DMS153 (cell line): ENCODE data around the gene VPS50.
"Not testable (repeated sequence)": the region's sequence is repeated elsewhere in the genome, so short reads cannot be mapped to it uniquely, and the experiment has no call there.

Source experiments
- DNase-seq: peaks from one replicate; lab custom pipeline; 2025; lab: John Stamatoyannopoulos, UW

The VPS50 gene

DNA sequence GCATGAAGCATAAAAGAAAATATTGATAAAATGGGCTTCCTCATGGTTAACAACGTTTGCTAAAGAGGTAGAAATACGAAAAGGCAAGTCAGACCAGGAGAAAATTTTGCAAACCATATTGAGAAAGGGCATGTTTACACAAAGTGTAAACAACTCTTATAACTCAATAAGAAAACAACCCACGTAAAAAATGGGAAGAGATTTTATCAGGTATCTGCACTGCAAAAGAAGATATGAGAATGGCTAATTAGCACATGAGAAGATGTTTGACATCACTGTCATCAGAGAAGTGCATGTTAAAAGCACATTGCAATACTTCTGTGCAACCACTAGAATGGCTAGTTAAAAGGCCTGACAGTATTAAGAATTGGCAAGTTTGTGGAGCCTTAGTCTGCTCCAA is 99.5 kb downstream of the VPS50 start:
- no peak for DNase-seq

DNA sequence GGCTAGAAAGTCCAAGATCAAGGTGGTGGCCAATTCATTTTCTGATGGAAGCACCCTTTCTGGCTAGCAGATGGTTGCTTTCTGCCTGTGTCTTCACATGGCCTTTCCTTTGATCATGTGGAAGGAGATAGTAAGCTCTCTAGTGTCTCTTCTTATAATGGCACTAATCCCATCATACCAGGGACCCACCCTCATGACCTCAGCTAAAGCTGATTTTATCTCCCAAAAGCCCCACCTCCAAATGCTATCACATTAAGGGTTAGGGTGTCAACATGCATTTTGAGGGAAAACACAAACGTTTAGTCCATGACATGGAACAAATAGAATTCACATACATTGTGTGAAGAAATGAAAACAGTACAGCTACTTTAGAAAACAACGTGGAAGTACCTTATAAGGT is 100.0 kb downstream of the VPS50 start:
- no peak for DNase-seq

DNA sequence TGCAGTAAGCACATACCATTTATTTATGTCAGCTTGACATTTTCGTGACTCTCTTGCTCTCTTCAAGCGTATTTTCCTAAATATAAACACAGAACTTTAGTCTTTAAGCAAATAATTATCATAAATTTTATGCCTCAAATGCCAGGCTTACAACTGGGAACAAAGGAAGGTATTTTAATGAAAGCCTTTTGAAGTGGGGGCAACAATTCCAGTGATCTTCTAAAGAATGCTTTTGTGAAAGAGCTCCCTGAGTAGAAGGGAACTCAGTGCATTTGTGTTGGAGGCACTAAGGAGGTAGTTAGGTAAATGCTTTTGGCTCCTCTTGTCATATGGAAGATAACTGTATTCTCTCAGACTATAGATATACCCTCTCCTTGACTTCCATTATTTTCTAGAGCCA is 104.9 kb downstream of the VPS50 start:
- no peak for DNase-seq

DNA sequence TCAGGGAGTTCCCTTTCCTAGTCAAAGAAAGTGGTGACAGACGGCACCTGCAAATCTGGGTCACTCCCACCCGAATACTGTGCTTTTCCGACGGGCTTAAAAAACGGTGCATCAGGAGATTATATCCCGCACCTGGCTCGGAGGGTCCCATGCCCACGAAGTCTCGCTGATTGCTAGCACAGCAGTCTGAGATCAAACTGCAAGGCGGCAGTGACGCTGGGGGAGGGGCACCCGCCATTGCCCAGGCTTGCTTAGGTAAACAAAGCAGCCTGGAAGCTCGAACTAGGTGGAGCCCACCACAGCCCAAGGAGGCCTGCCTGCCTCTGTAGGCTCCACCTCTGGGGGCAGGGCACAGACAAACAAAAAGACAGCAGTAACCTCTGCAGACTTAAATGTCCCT is 110.0 kb downstream of the VPS50 start:
- not testable (repeated sequence) for DNase-seq

DNA sequence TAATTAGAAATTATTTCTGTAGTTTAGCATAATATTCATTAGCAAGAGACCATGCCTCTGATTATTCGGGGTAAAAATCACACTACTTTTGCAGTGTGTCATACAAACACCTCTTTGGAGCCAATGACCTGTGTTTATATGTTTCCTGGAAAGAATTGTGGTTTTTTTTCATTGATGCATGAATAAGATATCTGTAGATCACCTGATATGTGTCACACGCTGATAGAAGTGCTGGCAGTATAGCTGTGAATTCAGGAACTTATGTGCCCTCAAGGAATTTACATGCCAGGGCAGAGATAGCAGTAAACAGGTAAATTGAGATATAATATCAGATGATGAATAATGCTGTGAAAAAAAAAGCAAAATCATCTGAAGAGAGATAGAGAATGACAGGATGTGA is 118.2 kb downstream of the VPS50 start:
- no peak for DNase-seq

DNA sequence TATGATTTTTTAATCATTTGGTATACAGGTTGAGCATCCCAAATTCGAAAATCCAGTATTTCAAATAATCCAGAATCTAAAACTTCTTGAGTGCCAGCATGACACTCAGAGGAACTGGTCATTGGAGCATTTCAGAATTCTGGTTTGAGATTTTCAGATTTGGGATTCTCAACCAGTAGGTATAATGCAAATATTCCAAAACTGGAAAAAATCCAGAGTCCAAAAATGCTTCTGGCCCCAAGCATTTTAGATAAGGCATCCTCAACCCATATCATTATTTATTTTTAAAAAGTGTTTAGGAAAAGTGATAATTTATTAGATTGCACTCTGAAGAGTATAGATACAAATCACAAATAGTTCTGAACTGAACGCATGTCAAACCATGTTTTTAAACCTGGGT is 120.7 kb downstream of the VPS50 start:
- DNase-seq = no peak

DNA sequence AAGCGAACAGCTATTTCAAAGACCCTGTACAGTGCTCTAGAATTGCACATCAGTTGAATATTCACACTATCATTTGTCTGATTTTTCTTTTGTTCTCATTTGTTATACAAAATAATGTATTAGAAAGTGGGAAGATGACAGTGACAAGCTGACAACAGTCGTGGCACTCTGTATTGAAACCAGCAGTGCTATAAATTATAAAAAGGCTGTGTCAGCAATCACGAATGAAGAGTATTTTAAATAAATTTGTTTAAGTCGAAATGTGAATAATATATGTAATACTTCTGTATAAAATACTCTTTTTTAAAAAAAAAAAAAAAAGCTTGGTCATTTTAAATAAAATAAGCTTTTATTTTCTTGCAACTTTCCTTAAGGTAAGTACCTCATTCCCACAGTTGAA is 122.6 kb downstream of the VPS50 start:
- DNase-seq = no peak

DNA sequence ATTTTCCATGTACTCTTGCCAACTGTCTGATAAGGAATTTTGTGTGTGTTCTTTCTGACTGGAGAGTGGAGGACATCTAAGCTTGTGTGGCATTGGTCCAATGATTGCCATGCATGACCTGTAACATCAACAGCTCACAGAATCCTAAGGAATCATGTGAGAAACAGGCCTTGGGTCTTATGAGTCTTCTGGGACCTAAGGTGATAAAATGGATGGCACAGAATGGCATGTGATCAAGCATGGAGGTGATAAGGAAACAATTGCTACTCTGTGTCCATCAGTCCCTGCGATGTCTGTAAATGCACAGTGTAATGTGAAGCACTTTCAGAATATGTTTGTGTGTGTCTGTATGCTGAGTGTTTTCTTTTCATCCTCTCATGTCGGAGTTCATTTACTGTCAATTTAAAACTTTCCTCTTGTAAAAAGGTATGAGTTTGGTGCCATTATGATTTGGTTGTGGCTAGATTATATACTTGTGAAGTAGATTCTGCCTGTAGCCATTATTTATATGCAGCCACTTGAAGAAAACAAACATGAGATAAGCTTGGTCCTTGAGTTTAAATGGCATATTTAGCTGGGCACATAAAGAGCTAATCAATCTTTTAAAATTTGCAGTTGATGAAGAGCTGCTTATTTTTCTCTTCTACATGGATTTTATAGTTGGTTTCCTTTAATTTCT is 127.5 kb downstream of the VPS50 start:
- peak; percentile 59 for DNase-seq

DNA sequence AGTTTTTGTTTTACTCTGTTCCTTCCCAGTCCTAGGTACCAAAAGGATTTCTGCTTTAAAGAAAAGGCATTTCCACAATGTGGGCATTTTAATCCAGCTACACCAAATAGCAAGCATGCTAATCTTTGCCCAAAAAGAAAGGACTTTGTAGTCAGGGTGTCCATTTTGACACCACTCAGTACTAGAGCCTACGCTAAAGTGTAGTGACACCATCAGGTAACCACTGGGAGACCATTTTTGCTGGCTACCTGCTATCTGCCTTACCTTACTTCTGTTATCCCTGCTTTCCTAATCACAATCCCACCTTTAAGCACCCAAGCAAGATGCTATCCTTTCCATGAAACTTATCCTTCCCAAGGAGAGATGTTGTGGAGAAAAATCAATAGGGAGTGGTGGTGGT is 129.7 kb downstream of the VPS50 start:
- no peak for DNase-seq

DNA sequence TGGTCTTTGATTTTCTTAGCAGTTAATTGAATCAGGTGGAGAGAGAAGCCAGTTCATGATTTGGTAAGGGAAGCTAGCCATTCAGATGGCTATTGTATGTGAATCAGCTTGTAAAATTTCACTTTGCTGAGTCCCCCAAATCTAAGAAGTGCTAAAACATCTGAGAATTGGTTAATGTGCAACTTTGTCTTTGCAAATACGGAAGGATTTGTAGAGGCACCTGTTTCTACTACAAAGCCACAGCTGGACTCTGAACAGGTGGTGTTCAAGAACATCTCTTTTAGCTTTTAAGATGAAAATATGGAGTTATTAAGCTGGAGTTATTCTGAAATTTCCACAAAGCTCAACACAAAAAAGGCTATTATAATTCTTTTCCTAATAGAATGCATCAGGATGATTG is 132.6 kb downstream of the VPS50 start:
- no peak for DNase-seq

DNA sequence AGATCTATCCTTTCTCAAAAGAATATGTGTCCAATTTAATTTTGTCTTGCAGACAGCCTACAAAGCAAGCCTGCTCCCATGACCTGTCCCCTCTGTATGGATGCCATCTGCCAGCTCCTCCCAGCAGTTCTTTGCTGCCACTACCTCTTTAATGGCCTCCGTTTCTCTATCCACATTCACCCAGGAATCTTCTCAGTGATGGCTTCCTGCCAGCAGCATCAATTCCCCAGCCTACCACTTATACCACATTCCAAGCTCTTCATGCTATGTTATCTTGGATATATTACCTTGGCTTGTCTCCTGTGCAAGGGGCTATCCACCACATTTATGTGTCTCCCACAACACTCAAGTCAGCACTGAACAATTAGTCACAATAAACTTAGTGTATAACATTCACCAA is 133.2 kb downstream of the VPS50 start:
- no peak for DNase-seq

DNA sequence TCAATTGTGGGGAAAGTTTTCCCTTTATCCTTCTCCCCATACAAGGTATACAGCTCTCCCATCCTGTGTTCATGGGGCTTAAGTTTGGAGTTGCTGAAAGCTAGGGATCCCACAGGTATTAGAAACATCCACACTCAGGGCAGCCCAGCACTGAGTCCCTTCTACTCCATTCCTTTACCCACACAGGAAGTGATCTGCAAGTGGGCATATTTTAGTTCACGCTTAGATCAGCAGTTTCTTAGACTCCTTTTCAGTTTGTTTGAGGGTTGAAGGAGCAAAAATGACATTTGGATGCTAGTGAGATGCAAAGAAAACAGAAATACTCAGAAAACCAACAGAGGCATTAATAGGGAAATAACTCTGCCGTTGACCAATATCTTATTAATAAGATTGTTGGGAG is 134.7 kb downstream of the VPS50 start:
- DNase-seq = no peak

DNA sequence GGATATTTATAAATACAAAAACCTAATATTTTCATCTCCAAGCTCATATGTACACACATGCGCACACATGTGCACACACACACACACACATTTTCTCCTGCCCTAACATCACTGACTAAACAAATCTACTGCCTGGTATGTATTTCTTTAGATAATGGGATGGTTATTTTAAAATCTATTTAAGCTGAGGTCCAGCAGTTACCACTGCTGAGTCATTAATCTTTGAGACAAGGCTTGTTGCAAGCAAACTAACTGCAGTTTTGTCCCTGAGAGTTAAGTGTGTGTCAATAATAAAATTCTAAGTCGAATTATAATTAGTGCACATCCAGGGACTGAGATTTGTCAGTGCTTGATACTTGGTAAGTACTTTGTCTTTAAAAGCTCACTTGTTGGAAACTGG is 135.1 kb downstream of the VPS50 start:
- DNase-seq = no peak

DNA sequence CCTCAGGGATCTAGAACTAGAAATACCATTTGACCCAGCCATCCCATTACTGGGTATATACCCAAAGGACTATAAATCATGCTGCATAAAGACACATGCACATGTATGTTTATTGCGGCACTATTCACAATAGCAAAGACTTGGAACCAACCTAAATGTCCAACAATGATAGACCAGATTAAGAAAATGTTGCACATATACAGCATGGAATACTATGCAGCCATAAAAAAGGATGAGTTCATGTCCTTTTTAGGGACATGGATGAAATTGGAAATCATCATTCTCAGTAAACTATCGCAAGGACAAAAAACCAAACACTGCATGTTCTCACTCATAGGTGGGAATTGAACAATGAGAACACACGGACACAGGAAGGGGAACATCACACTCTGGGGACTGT is 138.8 kb downstream of the VPS50 start:
- DNase-seq = not testable (repeated sequence)

DNA sequence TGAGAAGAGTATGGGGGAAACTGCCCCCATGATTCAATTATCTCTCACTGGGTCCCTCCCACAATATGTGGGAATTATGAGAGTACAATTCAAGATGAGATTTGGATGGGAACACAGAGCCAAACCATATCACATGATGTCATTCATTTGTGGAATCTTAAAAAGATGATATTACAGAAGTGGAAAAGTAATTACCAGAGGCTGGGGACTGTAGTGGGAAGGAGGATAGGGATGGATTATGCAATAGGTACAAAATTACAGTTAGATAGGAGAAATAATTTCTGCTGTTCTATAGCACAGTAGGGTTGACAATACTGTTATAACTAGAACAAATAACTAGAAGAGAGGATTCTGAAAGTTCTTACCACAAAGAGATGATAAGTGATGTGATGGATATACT is 141.4 kb downstream of the VPS50 start:
- no peak for DNase-seq

DNA sequence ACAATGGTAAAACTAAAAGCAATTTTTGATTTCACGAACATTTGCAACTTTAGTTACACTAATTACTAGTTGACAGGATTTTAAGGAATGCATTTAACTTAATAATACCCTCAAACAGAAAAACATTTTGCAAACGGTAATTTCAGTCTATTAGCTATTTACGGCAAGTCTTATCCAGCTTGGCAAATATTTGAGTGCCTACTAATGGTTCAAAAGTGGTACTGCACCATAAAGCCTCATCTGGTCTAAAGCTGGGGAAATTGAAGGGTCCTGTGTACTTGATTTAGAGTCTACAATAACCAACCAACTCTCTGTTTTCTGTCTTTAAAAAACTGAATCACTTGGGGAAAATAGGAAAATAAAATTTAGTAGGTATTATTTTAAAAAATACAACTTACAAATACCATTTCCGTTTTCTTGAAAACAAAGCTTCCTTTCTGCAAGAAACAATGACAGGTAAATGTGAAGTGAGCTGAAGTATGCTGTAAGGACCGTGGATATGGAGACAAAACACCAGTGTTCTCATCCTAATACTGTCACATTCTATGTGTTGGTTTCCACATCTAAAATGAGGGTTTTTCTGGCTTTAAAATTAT is 142.3 kb downstream of the VPS50 start:
- peak; percentile 18 for DNase-seq

DNA sequence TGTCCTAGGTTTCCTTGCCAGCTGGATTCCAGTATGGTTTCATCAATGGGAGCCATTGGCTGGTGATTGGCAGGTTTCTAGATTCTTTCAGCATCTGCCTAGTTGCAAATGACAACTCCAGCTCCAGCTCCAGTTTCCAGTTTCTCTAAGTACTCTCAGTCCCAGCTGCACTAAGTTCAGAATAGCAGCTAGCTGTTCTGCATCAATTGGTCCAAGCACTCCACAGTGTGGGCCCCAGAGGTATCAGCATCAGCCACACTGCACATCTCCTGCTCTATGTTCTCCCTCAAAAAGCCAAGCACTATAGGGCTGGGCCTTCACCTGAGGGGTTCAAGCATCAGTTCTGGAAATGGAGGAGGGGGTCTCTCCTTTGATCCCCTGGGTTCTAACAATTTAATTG is 143.4 kb downstream of the VPS50 start:
- DNase-seq = no peak

DNA sequence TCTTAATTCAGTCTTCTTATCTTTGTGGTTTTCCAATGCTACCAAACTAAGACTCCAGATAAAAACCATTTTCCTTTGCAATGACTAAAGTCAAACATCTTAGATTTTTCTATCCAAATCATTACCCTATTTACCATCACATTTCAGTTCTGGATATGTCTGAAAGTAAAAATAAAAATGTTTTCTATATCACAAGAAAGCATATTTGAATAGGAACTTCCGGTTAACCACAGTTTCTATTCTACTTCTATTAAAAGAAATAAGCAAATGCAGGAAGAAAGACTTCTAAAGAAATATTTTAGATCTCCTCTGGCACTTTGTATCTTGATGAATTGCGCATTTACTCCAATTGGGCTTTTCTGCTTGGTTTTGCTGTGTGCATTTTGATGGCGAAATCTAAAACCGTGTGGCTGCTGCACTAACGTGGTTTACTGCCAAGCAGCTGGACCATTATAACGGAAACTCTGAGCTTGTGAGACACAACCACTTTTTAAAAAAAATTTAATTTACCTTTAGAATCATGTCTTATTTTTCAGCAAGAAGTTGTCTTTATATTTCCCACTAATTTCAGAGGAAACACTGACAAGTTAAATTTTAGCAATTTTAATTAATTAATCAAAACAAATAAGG is 146.1 kb downstream of the VPS50 start:
- no peak for DNase-seq

DNA sequence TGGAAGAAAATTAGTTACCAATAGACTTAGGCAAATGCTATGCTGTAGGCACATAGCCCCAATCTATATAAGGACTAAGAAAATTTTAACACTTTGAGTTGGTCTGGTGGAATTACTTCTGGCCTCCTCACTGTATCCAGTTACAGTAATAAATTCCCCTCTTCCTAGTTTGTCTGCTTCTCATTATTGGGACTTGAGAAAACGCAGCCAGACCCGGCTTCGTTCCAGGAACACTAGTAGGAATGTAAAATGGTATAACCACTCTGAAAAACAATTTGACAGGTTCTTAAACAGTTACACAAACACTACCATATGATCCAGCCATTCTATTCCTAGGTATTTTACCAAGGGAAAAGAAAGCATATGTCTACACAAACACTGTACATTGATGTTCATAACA is 150.2 kb downstream of the VPS50 start:
- no peak for DNase-seq

DNA sequence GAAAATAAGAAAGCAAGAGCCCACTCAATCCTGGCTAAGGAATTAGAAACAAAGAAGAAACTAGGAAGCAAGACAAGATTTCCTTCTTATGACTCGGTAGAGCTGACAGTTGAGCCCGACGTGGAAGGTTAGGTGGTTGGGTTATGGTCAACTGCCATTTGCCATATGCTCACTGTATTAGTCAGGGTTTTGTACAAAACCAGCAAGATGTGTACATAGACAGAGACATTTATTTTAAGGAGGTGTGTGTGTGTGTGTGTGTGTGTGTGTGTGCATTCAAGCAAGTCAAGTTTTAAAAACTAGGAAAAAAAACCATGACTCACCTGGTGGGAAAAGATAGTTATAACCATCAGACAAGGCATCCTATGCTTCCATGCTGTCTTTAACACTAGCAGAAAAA is 158.5 kb downstream of the VPS50 start:
- no peak for DNase-seq

DNA sequence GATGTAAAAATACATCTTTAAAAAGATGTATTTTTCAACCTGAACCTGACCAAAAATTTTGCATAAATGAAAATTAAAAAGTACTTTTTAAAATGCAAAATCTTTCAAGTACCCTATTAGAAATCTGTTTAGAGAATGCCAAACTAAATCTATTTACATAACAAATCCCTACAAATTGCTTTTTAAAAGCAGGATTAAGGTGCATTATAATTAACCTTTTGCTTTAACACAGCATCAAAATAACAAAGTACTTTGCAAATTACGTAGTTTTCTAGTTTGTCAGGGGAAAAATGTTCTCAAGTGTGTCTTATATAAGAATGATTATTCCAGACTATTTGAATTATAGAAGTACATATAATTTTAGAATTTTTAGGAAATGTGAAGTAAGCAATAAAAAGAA is 160.8 kb downstream of the VPS50 start:
- DNase-seq = no peak

DNA sequence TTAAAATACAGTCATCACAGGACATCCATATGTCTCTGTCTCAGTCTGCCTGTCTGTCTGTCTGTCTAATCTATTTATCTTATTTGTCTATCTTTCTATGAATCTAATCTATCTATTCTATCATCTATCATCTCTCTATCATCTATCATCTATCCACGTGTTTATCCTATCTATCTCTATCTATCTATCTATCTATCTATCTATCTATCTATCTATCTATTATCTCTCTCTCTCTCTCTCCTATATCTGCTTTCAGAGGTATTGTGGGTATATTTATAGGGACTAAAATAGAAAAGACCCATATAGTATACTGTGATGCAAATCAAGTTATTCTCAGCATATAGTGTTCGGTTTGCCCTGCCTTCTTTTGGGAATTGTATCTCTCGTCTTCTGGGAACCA is 167.5 kb downstream of the VPS50 start:
- DNase-seq = no peak

DNA sequence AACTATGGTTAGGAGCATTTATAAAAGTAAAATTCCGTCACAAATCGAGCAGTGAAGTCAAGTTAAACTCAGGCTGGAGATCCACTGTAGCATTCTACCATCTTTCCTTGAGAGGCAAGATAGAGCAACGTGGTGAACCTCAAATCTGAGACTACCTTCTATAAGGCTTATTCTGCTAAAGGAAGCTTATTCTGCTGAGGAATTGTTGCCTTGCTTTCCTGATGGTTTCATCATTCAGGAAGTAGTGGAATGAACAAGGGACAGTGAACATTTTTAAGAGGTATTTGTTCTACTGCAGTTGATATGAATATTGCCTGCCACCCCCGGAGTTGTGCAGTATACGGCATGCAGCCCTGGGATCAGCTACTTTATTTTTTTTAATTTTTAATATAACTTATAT is 170.8 kb downstream of the VPS50 start:
- DNase-seq = no peak

DNA sequence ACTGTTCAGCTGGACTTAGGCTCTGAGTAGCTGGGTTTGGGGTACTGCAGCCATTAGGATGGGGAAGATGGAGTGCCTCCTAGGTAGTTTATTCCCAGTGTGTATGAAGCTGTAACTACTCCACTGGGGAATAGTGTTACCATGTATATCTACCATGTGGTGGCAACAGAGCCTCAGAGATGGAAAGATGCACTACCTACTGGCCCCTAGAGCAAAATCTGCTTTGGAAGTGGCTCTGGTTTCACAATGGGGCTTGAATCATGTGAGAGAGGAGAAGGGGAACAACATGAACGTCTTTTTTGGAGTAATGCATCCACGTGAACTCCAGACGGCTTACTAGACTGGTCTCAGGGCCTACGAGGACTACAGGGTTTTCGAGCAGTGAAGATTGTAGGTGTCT is 175.1 kb downstream of the VPS50 start:
- DNase-seq = no peak
